KMS-11 (cell line): ENCODE data around the gene GLRA3.

Experiments
- H2AFZ ChIP-seq: fragments of 200-600 bp; sonication (generic); 2 replicates; pipeline ENCODE4 v1.6.1; 2016; ENCODE audit warnings: antibody characterized with exemption, mixed run types, low read depth
- H3K27ac ChIP-seq: fragments of 200-600 bp; sonication (generic); 2 replicates; pipeline ENCODE4 v1.6.1; 2016; ENCODE audit warnings: mild to moderate bottlenecking, mixed run types
- H3K27me3 ChIP-seq: fragments of 200-600 bp; sonication (generic); 2 replicates; pipeline ENCODE4 v1.6.1; 2017; ENCODE audit warnings: mild to moderate bottlenecking, low read depth, mixed run types, moderate library complexity; ENCODE audit not compliant: insufficient read depth
- H3K36me3 ChIP-seq: fragments of 200-600 bp; sonication (generic); 2 replicates; pipeline ENCODE4 v1.6.1; 2017; ENCODE audit warnings: mild to moderate bottlenecking, mixed run types; ENCODE audit not compliant: insufficient read depth
- H3K4me1 ChIP-seq: fragments of 200-600 bp; sonication (generic); 2 replicates; pipeline ENCODE4 v1.6.1; 2016; ENCODE audit warnings: mild to moderate bottlenecking, low read depth, mixed run types; ENCODE audit not compliant: poor library complexity, severe bottlenecking
- H3K4me2 ChIP-seq: fragments of 200-600 bp; sonication (generic); 2 replicates; pipeline ENCODE4 v1.7.0; 2016; ENCODE audit warnings: mild to moderate bottlenecking, mixed run types
- H3K4me3 ChIP-seq: fragments of 200-600 bp; sonication (generic); IDR thresholded peaks from 2 replicates; pipeline ENCODE4 v1.6.1; 2017; ENCODE audit warnings: low read depth, low read length, mixed read lengths; ENCODE audit not compliant: insufficient read depth
- H3K79me2 ChIP-seq: fragments of 200-600 bp; sonication (generic); 2 replicates; pipeline ENCODE4 v1.6.1; 2016; ENCODE audit warnings: low read depth, mixed run types; ENCODE audit not compliant: insufficient read depth
- H3K9ac ChIP-seq: fragments of 200-600 bp; sonication (generic); 2 replicates; pipeline ENCODE4 v1.6.1; 2016; ENCODE audit warnings: mild to moderate bottlenecking, mixed run types
- H4K20me1 ChIP-seq: fragments of 200-600 bp; sonication (generic); 2 replicates; pipeline ENCODE4 v1.6.1; 2016; ENCODE audit warnings: mild to moderate bottlenecking, mixed run types; ENCODE audit not compliant: insufficient read depth
- CTCF ChIP-seq: fragments of 200-600 bp; sonication (generic); conservative IDR thresholded peaks from 2 replicates; pipeline ENCODE4 v1.6.1; 2017; ENCODE audit warnings: low read depth, mild to moderate bottlenecking, antibody characterized with exemption, low read length, moderate library complexity, mixed read lengths

GLRA3 gene

GRCh38 chr4:174628191-174628590 lies 200.9 kb downstream of the GLRA3 start:
- Histone ChIP-seq H3K4me2 (no peak overlapping the region), H4K20me1 (no peaks in the 10 kb centered on the region), H3K27me3 (no peaks in the 10 kb centered on the region), H2AFZ (no peak overlapping the region), H3K4me1 (no peaks in the 10 kb centered on the region), H3K36me3 (no peaks in the 10 kb centered on the region), H3K4me3 (no peak overlapping the region), H3K9ac (no peak overlapping the region), H3K27ac (no peak overlapping the region), H3K79me2 (no peaks in the 10 kb centered on the region)
- no peak for TF ChIP-seq CTCF

- Histone ChIP-seq H3K4me3 (no peak overlapping the region), H2AFZ (no peak overlapping the region), H3K27ac (no peak overlapping the region), H3K36me3 (no peaks in the 10 kb centered on the region), H3K4me1 (no peaks in the 10 kb centered on the region), H4K20me1 (no peaks in the 10 kb centered on the region), H3K79me2 (no peaks in the 10 kb centered on the region), H3K4me2 (no peak overlapping the region), H3K9ac (no peak overlapping the region), H3K27me3 (no peaks in the 10 kb centered on the region)
- no peak for TF ChIP-seq CTCF
These were observed 201.6 kb downstream of the GLRA3 start for GRCh38 chr4:174627473-174627872.

GRCh38 chr4:174626342-174627008 lies 202.6 kb downstream of the GLRA3 start:
- H3K4me1 ChIP-seq = no peaks in the 10 kb centered on the region
- no peaks in the 10 kb centered on the region for H3K79me2 ChIP-seq
- no peak overlapping the region for H3K4me3 ChIP-seq
- TF ChIP-seq CTCF = no peak
- H3K9ac ChIP-seq = no peak overlapping the region
- no peaks in the 10 kb centered on the region for H3K27me3 ChIP-seq
- H3K27ac ChIP-seq = no peak overlapping the region
- H3K4me2 ChIP-seq = no peak overlapping the region
- H4K20me1 ChIP-seq = no peaks in the 10 kb centered on the region
- no peak overlapping the region for H2AFZ ChIP-seq
- H3K36me3 ChIP-seq = no peaks in the 10 kb centered on the region

- Histone ChIP-seq H3K9ac (no peak overlapping the region), H3K4me2 (no peak overlapping the region)
These were observed 212.4 kb downstream of the GLRA3 start for GRCh38 chr4:174616661-174617060.

More at GRCh38 chr4:174616661-174617060, 212.4 kb downstream of the GLRA3 start:
- no peaks in the 10 kb centered on the region for H3K4me1 ChIP-seq
- no peak for TF ChIP-seq CTCF
- H3K36me3 ChIP-seq = no peaks in the 10 kb centered on the region
- H3K27ac ChIP-seq = no peak overlapping the region
- no peaks in the 10 kb centered on the region for H4K20me1 ChIP-seq
- H3K4me3 ChIP-seq = no peak overlapping the region
- H2AFZ ChIP-seq = no peak overlapping the region
- H3K79me2 ChIP-seq = no peaks in the 10 kb centered on the region
- no peaks in the 10 kb centered on the region for H3K27me3 ChIP-seq
